SK-N-MC (cell line): ENCODE results near the gene RNU1-1.
A peak's percentile ranks its signal among the peaks of the same experiment; 100 is the strongest.
"Not testable (repeated sequence)": the region's sequence is repeated elsewhere in the genome, so short reads cannot be mapped to it uniquely, and the experiment has no call there.

Source experiments
- DNase-seq: peaks from one replicate; pipeline ENCODE4 v3.0.0-alpha.2; 2011; ENCODE audit warnings: low read depth, low spot score
- H3K27ac ChIP-seq: fragments of 200-600 bp; sonication (generic); 2 replicates; pipeline ENCODE4 v1.5.1; 2016; ENCODE audit warnings: mixed run types
- H3K36me3 ChIP-seq: fragments of 200-600 bp; sonication (generic); 2 replicates; pipeline ENCODE4 v1.6.1; 2017; ENCODE audit warnings: antibody characterized with exemption, low read length, mixed read lengths; ENCODE audit not compliant: insufficient read depth
- H3K4me3 ChIP-seq: fragments of 200-600 bp; sonication (generic); 2 replicates; pipeline ENCODE4 v1.5.1; 2016
- H3K9ac ChIP-seq: fragments of 200-600 bp; sonication (generic); 2 replicates; pipeline ENCODE4 v1.8.0; 2017; ENCODE audit warnings: mixed run types, mixed read lengths; ENCODE audit not compliant: insufficient read length
- H3K9me3 ChIP-seq: fragments of 200-600 bp; sonication (generic); 2 replicates; pipeline ENCODE4 v1.6.1; 2017; ENCODE audit warnings: low read depth, mild to moderate bottlenecking, antibody characterized with exemption, low read length, moderate library complexity, mixed read lengths
- EZH2 ChIP-seq: fragments of 200-600 bp; sonication (generic); IDR thresholded peaks from one replicate; pipeline ENCODE4 v1.6.1; 2017; ENCODE audit warnings: antibody characterized with exemption
- FOXP2 ChIP-seq: optimal IDR thresholded peaks from 2 replicates; pipeline ENCODE3; 2011; ENCODE audit warnings: mild to moderate bottlenecking, moderate library complexity; ENCODE audit not compliant: insufficient read depth; ENCODE audit errors: extremely low read length, control extremely low read depth
- POLR2AphosphoS5 ChIP-seq: IDR thresholded peaks from 2 replicates; pipeline ENCODE4 v1.6.1; 2012; ENCODE audit warnings: mild to moderate bottlenecking, low read depth, low read length, borderline replicate concordance

Gene RNU1-1

GRCh38 chr1:16535487-16535886 lies 21.4 kb upstream of the RNU1-1 start:
- not testable (repeated sequence) for H3K4me3 ChIP-seq, DNase-seq, H3K27ac ChIP-seq, H3K9me3 ChIP-seq, H3K9ac ChIP-seq, H3K36me3 ChIP-seq

GRCh38 chr1:16534829-16535456 lies 20.9 kb upstream of the RNU1-1 start:
- DNase-seq, result not testable (repeated sequence)

GRCh38 chr1:16534239-16534828 lies 20.2 kb upstream of the RNU1-1 start:
- not testable (repeated sequence) for H3K36me3 ChIP-seq, H3K27ac ChIP-seq, H3K9me3 ChIP-seq, H3K9ac ChIP-seq, H3K4me3 ChIP-seq, DNase-seq

More at GRCh38 chr1:16534829-16535456, 20.9 kb upstream of the RNU1-1 start:
- not testable (repeated sequence) for H3K4me3 ChIP-seq, H3K27ac ChIP-seq, H3K9ac ChIP-seq, H3K36me3 ChIP-seq, H3K9me3 ChIP-seq

GRCh38 chr1:16532235-16532991 lies 18.3 kb upstream of the RNU1-1 start:
- DNase-seq, H3K9ac ChIP-seq, H3K9me3 ChIP-seq, H3K4me3 ChIP-seq, H3K36me3 ChIP-seq, H3K27ac ChIP-seq: not testable (repeated sequence)

- not testable (repeated sequence) for H3K9ac ChIP-seq, H3K27ac ChIP-seq, H3K9me3 ChIP-seq, H3K36me3 ChIP-seq, H3K4me3 ChIP-seq, DNase-seq
Observed at GRCh38 chr1:16528338-16528737, 14.3 kb upstream of the RNU1-1 start.

GRCh38 chr1:16525769-16526168 lies 11.7 kb upstream of the RNU1-1 start:
- not testable (repeated sequence) for DNase-seq, H3K36me3 ChIP-seq, H3K9ac ChIP-seq, H3K9me3 ChIP-seq, H3K4me3 ChIP-seq, H3K27ac ChIP-seq

- not testable (repeated sequence) for H3K4me3 ChIP-seq, H3K9me3 ChIP-seq
Observed at GRCh38 chr1:16521679-16522078, 7.6 kb upstream of the RNU1-1 start.

GRCh38 chr1:16521288-16521583 lies 7.2 kb upstream of the RNU1-1 start:
- no peak for DNase-seq
- Histone ChIP-seq H3K9ac (no peak overlapping the region), H3K27ac (no peak overlapping the region), H3K4me3 (no peak overlapping the region), H3K9me3 (no peaks in the 10 kb centered on the region), H3K36me3 (no peaks in the 10 kb centered on the region)
- TF ChIP-seq FOXP2, result no peak
- no peak for TF ChIP-seq EZH2
- TF ChIP-seq POLR2AphosphoS5, result no peak

More at GRCh38 chr1:16521679-16522078, 7.6 kb upstream of the RNU1-1 start:
- not testable (repeated sequence) for DNase-seq, H3K9ac ChIP-seq, H3K27ac ChIP-seq, H3K36me3 ChIP-seq

GRCh38 chr1:16520435-16521287 lies 6.6 kb upstream of the RNU1-1 start:
- DNase-seq, result not testable (repeated sequence)

GRCh38 chr1:16519255-16519951 lies 5.3 kb upstream of the RNU1-1 start:
- DNase-seq, H3K9ac ChIP-seq, H3K4me3 ChIP-seq, H3K36me3 ChIP-seq, H3K9me3 ChIP-seq: not testable (repeated sequence)
- peak overlapping the region; percentile 70; the same call in 1 of the 2 replicates for H3K27ac ChIP-seq

More at GRCh38 chr1:16520435-16521287, 6.6 kb upstream of the RNU1-1 start:
- H3K9me3 ChIP-seq, H3K4me3 ChIP-seq, H3K27ac ChIP-seq, H3K36me3 ChIP-seq, H3K9ac ChIP-seq: not testable (repeated sequence)

GRCh38 chr1:16518913-16519254 lies 4.8 kb upstream of the RNU1-1 start:
- H3K9me3 ChIP-seq, H3K36me3 ChIP-seq, H3K4me3 ChIP-seq, DNase-seq, H3K9ac ChIP-seq: not testable (repeated sequence)
- peak overlapping the region; percentile 70; the same call in 1 of the 2 replicates for H3K27ac ChIP-seq

- H3K9me3 ChIP-seq, H3K9ac ChIP-seq, H3K4me3 ChIP-seq, H3K36me3 ChIP-seq, DNase-seq, H3K27ac ChIP-seq: not testable (repeated sequence)
Observed at GRCh38 chr1:16516694-16517410, 2.8 kb upstream of the RNU1-1 start.
